ENCODE results near the gene CDH12. TPM values are rescaled to one million over a fixed set of nuclear protein-coding genes. Genes with fewer than 3 reads are reported as not detected.

CDH12 gene
- total and polyA plus RNA-seq, 9 donors: 0.05 to 3.4 (median 0.28) TPM; not detected in 4

DNA sequence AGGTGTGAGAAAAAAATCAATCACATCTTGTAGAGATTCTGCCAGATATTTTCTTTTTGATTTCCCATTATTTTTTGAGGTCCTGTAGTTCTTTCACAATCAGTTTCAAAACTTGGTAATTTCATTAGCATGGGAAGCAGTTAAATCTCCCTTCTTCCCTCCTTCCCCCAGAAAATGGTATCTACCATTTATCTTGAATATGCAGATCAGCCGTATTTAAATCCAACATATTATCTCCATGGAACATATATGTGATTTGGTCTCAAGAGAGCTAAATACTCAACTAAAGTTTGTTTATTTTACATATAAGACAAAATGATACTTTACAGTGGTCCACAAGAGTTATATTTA is 1034.8 kb downstream of the CDH12 start:
- Histone ChIP-seq H3K36me3 (no peaks in the 10 kb centered on the region), H3K4me3 (no peak overlapping the region), H3K4me1 (ENCODE audit: insufficient read depth) (no peaks in the 10 kb centered on the region), H3K27me3 (no peaks in the 10 kb centered on the region), H3K27ac (no peak overlapping the region), H3K9me3 (no peaks in the 10 kb centered on the region)
- WGBS, 3 donors: 35 to 61% (median 40%) methylated on average over 1 of the region's 1 CpG
- TF ChIP-seq, protein P1, sequence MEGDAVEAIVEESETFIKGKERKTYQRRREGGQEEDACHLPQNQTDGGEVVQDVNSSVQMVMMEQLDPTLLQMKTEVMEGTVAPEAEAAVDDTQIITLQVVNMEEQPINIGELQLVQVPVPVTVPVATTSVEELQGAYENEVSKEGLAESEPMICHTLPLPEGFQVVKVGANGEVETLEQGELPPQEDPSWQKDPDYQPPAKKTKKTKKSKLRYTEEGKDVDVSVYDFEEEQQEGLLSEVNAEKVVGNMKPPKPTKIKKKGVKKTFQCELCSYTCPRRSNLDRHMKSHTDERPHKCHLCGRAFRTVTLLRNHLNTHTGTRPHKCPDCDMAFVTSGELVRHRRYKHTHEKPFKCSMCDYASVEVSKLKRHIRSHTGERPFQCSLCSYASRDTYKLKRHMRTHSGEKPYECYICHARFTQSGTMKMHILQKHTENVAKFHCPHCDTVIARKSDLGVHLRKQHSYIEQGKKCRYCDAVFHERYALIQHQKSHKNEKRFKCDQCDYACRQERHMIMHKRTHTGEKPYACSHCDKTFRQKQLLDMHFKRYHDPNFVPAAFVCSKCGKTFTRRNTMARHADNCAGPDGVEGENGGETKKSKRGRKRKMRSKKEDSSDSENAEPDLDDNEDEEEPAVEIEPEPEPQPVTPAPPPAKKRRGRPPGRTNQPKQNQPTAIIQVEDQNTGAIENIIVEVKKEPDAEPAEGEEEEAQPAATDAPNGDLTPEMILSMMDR (IDR thresholded peaks at IDR 0.05): no peak
- no peak for TF ChIP-seq POLR2A (IDR thresholded peaks at IDR 0.05)
- intact Hi-C loops (cut with DNase I): loop anchor here in 1 of 4 donors (5.0 kb wide), 1 partner anchor 1176 kb away; no protein-coding TSS in a partner anchor
- DNase-seq: no peak

DNA sequence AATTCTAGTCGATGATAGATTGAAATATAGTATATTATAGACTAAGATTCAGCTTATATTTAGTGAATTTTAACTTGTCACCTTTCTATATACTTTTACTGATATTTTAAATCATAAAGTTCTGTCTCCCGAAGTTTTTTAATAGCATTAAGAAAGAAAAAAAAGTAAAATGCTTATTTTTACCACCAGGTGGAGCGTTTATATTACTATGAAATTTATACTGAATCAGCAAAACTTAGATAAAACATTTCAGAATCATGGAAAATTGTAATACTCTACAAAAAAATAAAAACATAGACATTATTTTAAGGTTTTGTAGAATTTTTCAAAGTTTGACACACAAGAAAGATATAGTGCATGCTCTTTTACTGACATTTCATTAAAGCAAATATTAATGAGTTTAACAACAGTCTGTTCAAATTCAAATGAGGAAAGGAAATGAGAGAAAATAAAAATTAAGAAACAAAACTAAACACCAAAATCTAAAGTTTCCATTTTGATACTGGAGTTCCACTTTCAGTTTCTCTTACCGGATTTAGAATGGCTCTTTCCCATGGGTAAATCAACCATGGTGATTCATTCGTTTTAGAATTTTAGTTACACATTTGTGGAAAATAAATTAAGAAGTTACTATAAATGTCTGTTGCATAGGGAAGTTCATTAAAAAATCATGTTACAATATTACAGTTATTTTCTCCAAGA is 1035.3 kb downstream of the CDH12 start:
- intact Hi-C loops (cut with DNase I): loop anchor here in 1 of 4 donors (5.0 kb wide), 1 partner anchor 1176 kb away; no protein-coding TSS in a partner anchor

DNA sequence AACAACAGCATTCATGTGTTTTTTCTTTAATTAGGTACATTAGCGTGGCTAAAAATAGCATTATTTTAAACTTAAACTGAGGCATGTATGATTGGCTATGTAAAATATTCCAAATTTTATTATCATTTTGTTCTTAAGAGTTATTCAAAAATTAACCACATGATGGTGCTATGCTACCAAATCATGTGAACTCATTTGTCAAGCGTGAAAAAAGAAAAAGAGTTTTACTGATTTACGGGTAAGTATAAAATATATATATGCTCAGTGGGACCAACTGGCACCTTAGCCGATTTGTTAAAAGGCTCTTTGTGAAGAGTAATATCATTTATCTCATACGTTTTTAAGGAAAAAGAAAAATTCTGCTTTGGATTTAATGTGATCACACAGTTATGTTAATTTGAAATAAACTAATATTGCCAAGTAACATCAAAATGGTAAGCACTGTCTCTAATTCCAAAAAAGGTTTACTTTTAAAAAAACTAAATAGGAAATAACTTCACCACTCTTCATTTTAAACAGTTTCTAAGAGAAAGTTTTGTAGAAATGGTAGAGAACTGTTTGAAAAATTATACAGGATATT is 1042.3 kb downstream of the CDH12 start:
- DNase-seq: no peak
- no peak overlapping the region for H3K27ac ChIP-seq
- no peaks in the 10 kb centered on the region for H3K36me3 ChIP-seq
- no peaks in the 10 kb centered on the region for H3K4me1 ChIP-seq (ENCODE audit: insufficient read depth)
- intact Hi-C loops (cut with DNase I): no loop called here
- H3K27me3 ChIP-seq: no peaks in the 10 kb centered on the region
- no peaks in the 10 kb centered on the region for H3K9me3 ChIP-seq
- TF ChIP-seq POLR2A (IDR thresholded peaks at IDR 0.05): no peak
- TF ChIP-seq, protein P1 (IDR thresholded peaks at IDR 0.05): no peak
- no peak for TF ChIP-seq EP300 (IDR thresholded peaks at IDR 0.05)
- no peak overlapping the region for H3K4me3 ChIP-seq
- 6 to 13% (median 7%) methylated on average over 5 of the region's 5 CpGs for WGBS, 3 donors

More for the DNA sequence above, 1035.3 kb downstream of the CDH12 start:
- WGBS, 3 donors: 14 to 21% (median 14%) methylated on average over 5 of the region's 5 CpGs
- Histone ChIP-seq H3K36me3 (no peaks in the 10 kb centered on the region), H3K4me3 (no peak overlapping the region), H3K27me3 (no peaks in the 10 kb centered on the region), H3K27ac (no peak overlapping the region), H3K4me1 (ENCODE audit: insufficient read depth) (no peaks in the 10 kb centered on the region), H3K9me3 (no peaks in the 10 kb centered on the region)
- no peak for TF ChIP-seq POLR2A (IDR thresholded peaks at IDR 0.05)
- TF ChIP-seq EP300 (IDR thresholded peaks at IDR 0.05): no peak
- TF ChIP-seq, protein P1 (IDR thresholded peaks at IDR 0.05): no peak
- no peak for DNase-seq

DNA sequence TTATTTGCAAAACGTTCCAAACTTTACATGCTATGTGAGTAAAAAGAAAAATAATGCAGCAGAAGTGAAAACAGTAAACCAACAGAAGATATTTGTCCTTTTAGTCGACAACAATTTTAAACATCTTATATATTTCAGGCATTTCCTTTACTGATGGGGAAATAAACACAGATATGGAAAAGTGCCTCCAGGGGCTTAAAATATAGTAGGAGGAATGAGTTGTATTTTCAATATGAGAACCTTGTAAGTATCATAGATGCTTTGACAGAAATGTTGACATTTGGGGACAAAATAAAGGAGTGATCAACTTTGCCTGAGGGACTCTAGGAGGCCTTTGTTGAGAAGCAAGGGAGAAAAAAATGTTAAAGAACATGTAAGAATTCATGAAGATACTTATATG is 1043.5 kb downstream of the CDH12 start:
- Histone ChIP-seq H3K4me1 (ENCODE audit: insufficient read depth) (no peaks in the 10 kb centered on the region), H3K9me3 (no peaks in the 10 kb centered on the region), H3K36me3 (no peaks in the 10 kb centered on the region), H3K4me3 (no peak overlapping the region), H3K27me3 (no peaks in the 10 kb centered on the region), H3K27ac (no peak overlapping the region)
- WGBS, 3 donors: 10 to 35% (median 20%) methylated on average over 2 of the region's 2 CpGs
- no peak for DNase-seq
- intact Hi-C loops (cut with DNase I): no loop called here
- no peak for TF ChIP-seq POLR2A (IDR thresholded peaks at IDR 0.05)
- TF ChIP-seq, protein P1 (IDR thresholded peaks at IDR 0.05): no peak
- no peak for TF ChIP-seq EP300 (IDR thresholded peaks at IDR 0.05)

Data from ovary (tissue), 9 donors.